Activated T-helper 9 cell treated with anti-CD3 and anti-CD28 coated beads, Interleukin-2, amount 50 U/mL, for 16 hours (primary cell): ENCODE results near the gene RNF152.
"Not testable (repeated sequence)": the region's sequence is repeated elsewhere in the genome, so short reads cannot be mapped to it uniquely, and the experiment has no call there.

Experiments used
- DNase-seq: peaks from one replicate; pipeline ENCODE4 v3.0.0-alpha.2; 2020; ENCODE audit warnings: low read depth

Gene RNF152

DNA sequence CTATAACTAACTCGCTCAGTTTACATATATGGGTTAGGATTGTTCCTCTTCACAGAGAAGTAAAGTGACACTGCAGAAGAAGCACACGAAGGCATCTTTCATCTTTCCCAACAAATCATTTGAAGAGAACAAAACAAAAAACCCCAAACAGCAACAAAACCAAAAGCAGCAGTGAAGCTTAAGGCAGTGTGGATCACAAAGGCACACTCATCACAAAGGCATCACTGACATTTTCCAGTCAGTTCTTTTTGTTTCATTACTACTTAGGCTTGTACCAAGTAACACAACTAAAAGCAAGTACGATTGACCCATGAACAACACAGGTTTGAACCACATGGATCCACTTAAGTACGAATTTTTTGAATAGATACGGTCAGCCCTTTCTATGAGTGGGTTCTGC lies 75.7 kb downstream of the RNF152 start:
- no peak for DNase-seq

DNA sequence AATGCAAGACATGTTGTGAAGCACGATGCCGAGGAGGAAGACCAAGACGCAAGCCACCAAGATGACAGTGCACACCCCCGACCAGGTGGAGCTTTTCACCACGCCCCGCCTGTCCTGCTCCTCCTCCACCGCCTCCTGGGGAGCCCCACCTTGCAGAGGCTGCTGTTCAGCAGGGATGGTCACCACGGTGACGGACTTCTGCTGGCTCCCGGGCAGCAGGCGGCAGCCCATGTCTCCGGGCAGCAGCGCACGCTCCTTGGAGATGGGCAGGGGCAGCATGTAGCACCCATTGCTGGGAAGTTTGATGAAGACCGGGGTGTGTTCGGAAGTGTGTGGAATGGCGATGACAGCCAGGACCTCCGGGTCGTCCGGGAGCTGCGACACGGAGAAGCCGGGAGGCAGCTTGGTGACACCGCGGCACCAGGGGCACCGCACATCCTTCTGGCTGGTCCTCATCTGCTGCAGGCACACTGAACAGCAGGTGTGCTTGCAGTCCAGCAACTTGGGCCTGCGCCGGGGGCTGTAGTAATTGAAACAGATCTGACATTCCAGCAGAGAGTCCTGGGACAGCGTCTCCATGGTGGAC lies 76.8 kb downstream of the RNF152 start:
- DNase-seq, result no peak

GRCh38 chr18:61808286-61808685 lies 84.5 kb downstream of the RNF152 start:
- DNase-seq, result no peak

GRCh38 chr18:61803393-61803792 lies 89.4 kb downstream of the RNF152 start:
- DNase-seq, result no peak

DNA sequence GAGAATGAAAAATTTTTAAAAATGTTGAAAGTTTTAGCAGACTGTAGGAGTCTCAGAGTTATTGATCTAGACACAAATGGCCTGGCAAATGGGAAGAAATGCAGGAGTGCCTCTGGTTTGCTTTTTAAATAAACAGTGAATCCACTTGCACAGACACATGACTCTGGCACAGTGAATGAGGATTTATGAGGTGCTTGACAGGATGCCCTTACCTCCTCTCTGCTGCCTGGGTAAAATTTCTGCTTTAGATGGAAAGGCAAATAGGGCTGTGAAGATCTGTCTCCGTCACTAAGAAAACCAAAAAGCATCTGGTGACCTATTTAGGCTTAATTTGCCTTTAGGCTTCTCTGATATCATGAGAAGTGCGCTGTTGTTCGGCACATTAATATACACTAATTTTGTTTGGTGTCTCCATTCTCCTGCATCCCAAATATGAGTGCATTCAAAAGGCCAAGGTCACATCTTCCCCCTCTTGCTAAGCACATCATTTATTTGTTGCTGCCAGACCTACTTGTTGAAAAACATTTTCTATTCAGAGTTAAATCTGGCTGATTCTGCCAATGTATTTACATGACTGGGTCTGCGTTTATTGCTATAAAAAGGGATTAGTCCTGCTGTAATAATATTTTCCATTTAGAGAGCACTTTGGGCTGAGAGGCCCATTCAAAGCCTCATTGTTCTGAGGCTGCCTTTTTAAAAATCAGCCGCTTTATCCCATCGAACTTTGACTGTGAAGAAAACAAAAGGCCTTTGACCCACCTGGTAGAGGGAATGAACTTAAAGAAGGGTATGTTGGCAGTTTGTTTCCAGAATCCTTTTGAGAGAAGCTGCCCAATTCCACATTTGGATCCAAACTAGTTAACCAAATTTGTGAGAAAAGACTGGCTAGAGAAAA lies 94.9 kb downstream of the RNF152 start:
- DNase-seq, result no peak

- DNase-seq, result no peak
Measured at GRCh38 chr18:61791031-61791430, 101.8 kb downstream of the RNF152 start.

DNA sequence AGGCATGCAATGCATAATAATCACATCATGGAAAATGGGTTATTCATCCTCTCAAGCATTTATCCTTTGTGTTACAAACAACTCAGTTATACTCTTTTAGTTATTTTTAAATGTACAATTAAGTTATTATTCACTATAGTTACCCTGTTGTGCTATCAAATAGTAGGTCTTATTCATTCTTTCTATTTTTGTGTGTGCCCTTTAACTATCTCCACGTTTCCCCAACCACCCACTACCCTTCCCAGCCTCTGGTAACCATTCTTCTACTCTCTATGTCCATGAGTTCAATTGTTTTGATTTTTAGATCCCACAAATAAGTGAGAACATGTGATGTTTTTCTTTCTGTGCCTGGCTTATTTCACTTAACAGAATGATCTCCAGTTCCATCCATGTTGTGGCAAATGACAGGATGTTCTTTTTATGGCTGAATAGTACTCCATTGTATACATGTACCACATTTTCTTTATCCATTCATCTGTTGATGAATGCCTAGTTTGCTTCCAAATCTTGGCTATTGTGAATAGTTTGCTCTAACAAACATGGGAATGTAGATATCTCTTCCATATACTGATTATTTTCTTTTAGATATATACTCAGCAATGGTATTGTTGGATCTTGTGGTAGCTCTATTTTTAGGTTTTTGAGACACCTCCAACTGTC lies 105.7 kb downstream of the RNF152 start:
- DNase-seq, result not testable (repeated sequence)

DNA sequence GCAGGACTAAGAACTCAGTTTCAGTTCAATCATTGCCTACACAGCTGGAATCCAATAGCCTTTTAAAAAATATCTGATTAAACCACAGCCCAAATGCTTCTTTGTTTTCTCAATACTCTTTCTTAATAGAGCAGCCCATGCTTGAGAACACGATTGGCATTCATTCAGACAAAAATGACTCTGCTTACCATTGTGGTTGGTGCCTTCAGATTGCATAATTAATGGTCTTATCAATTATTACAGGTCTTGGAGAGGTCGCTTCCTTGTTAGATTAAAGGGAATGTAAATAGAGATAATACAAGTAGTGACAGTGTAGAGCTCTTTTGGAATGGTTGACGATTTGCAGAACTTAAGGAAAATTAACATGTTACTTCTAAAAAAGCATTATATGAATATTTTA lies 107.2 kb downstream of the RNF152 start:
- DNase-seq, result no peak

DNA sequence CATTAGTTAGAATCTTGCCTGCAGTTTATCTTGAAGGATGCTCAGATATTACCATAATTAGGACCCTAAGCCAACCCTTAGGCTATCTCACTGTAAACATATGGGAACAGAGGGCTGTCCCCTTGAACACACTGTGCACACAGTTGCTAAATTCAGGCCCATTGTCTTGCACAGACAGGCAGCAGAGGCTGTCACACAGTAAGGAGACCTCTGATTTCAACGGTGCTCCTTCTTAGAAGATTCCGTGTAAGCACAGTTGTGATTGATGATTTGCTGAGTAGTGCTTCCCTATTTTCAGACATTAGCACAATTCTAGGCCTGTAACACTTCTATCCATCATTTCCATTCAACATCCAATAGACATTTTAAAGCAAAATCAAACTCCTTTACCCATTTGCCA lies 108.0 kb downstream of the RNF152 start:
- DNase-seq, result no peak

DNA sequence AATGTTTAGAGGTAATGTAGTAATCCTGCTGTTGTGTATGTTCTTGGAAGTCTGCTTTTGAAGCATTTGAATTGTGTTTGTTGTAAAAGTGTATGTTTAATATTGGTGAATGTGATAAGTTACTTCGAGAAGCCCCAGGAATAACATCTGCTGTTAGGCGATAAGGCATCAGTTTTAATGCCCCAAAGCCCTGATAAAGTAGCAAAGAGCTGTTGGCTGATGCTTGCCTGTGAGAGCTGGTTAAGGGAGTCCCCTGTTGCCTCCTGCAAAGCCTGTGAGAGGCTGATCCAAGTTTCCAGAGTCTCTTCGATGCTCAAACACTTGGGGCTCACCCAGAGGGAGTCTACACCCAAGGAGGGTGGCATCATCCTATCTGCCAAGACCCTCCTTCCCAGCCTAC lies 110.3 kb downstream of the RNF152 start:
- DNase-seq, result no peak

DNA sequence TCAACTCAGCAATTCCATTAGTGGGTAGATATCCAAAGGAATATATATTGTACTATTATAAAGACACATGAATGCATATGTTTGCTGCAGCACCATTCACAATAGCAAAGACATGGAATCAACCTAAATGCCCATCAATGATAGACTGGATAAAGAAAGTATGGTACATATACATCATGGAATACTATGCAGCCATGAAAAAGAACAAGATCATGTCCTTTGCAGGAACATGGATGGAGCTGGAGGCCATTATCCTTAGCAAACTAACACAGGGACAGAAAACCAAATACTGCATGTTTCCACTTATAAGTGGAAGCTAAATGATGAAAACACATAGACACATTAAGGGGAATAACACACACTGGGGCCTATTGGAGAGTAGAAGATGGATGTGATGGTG lies 116.6 kb downstream of the RNF152 start:
- not testable (repeated sequence) for DNase-seq

- no peak for DNase-seq
Measured at GRCh38 chr18:61774846-61775245, 118.0 kb downstream of the RNF152 start.

GRCh38 chr18:61772293-61772848 lies 120.4 kb downstream of the RNF152 start:
- no peak for DNase-seq

- DNase-seq, result no peak
Measured at GRCh38 chr18:61771861-61772260, 120.9 kb downstream of the RNF152 start.

DNA sequence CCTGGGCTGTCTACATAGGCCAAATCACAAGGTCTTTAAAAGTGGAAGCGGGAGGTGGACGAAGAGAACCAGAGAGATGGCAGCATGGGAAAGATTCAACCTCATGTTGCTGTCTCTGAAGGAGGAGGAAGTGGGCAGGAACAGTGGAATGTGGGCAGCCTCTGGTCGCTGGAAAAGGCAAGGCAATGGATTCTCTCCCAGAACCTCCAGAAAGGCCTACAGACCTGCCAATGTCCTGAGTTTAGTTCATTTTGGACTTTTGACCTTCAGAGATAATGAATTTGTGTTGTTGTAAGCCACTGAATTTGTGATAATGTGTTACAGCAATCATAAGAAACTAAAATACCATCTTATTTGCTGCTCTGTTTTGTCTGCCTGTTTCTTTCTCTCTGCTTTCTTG lies 122.5 kb downstream of the RNF152 start:
- no peak for DNase-seq

DNA sequence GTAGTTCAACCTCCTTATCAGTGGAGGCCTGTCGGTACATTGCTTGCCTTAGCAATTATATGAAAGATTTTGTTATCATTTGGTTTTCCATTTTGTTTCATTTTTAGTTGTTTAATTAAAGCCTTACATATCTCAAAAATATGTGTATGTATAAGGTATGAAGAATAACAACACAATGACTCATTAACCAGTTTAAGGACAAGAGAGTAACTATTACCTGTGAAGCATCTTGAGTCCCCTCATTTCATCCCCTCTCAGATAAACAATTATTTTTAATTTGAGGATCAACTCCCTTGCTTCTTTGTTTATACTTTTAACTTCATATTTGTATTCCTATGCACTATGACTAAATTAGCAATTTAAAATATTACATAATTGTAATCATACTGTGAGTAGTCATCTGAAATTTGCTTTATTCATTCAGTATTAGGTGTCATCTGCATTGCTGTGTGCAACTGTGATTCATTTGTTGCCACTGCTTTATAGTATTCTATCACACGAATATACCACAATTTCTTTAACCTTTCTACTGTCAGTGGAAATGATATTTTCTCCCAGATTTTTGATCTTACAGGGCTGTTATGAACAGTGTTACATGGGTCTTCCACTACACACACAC lies 126.4 kb downstream of the RNF152 start:
- DNase-seq, result no peak

DNA sequence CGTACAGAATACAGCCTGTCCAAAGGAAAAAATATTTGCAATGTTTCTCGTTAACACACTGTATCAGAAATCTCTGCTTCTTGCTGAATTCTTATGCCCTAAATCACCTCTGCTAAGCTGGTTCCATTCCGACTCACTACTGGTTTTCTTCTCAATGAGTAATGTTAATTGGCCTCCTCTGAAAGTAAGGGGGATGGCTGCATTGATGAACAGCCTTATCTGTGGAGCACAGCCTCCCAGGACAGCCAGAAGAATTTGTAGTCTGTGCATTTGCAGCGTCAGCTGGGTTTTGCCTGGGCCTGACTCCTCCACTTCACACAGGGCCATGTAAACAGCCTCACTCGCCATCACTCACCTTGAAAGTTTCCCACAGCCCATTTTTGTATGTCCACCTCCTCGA lies 127.7 kb downstream of the RNF152 start:
- no peak for DNase-seq

- no peak for DNase-seq
Measured at GRCh38 chr18:61764381-61764780, 128.4 kb downstream of the RNF152 start.

- no peak for DNase-seq
Measured at GRCh38 chr18:61761875-61762274, 130.9 kb downstream of the RNF152 start.
